Calu3 (cell line): ENCODE data around the gene NEB. TPM values are rescaled to one million over a fixed set of nuclear protein-coding genes. Genes with fewer than 3 reads are reported as not detected.

Experiments used
- BruUV-seq: library from RNA; stranded (reverse); fragments of 400-500 nt; replicated peaks from 2 replicates; lab custom pipeline; 2021; lab: Mats Ljungman, UMichigan
- CTCF ChIA-PET: fragments of 300-600 bp; sonication (Branson Sonifier 250); formaldehyde crosslinking; loops from one replicate; lab custom pipeline; 2022; ENCODE audit warnings: antibody characterized with exemption; lab: Charles Lee
- DNase-seq: peaks from one replicate; pipeline ENCODE4 v3.0.0; 2022
- H3K27ac Mint-ChIP-seq: one replicate; pipeline ENCODE4 v1.8.0; 2022; ENCODE audit warnings: mixed read lengths; ENCODE audit not compliant: unreplicated experiment
- H3K27me3 Mint-ChIP-seq: one replicate; pipeline ENCODE4 v1.8.0; 2022; ENCODE audit warnings: mixed read lengths; ENCODE audit not compliant: unreplicated experiment
- H3K36me3 Mint-ChIP-seq: one replicate; pipeline ENCODE4 v1.8.0; 2022; ENCODE audit warnings: mild to moderate bottlenecking, moderate library complexity, mixed read lengths; ENCODE audit not compliant: insufficient read depth, unreplicated experiment
- H3K4me1 Mint-ChIP-seq: one replicate; pipeline ENCODE4 v1.8.0; 2022; ENCODE audit warnings: mild to moderate bottlenecking, low read depth, mixed read lengths; ENCODE audit not compliant: unreplicated experiment
- H3K4me3 Mint-ChIP-seq: one replicate; pipeline ENCODE4 v1.8.0; 2022; ENCODE audit warnings: mild to moderate bottlenecking, low read depth, moderate library complexity, mixed read lengths; ENCODE audit not compliant: unreplicated experiment
- H3K9me3 Mint-ChIP-seq: one replicate; pipeline ENCODE4 v1.8.0; 2022; ENCODE audit warnings: low read depth, mixed read lengths; ENCODE audit not compliant: unreplicated experiment
- CTCF ChIP-seq: fragments of 200-600 bp; IDR thresholded peaks from one replicate; pipeline ENCODE4 v1.8.0; 2022; ENCODE audit warnings: antibody characterized with exemption; ENCODE audit not compliant: unreplicated experiment
- intact Hi-C: fragments of 100-400 bp; cut with micrococcal nuclease; formaldehyde crosslinking; loops from one replicate; pipeline ENCODE4 v1.10.0; 2022; ENCODE audit not compliant: unreplicated experiment
- total RNA-seq: library from RNA; stranded (reverse); gene quantifications from 2 replicates; pipeline ENCODE4 v1.2.3, GENCODE V29; 2022

NEB gene
- total RNA-seq, 1 experiment from 2014 or later = 27.5 TPM

DNA sequence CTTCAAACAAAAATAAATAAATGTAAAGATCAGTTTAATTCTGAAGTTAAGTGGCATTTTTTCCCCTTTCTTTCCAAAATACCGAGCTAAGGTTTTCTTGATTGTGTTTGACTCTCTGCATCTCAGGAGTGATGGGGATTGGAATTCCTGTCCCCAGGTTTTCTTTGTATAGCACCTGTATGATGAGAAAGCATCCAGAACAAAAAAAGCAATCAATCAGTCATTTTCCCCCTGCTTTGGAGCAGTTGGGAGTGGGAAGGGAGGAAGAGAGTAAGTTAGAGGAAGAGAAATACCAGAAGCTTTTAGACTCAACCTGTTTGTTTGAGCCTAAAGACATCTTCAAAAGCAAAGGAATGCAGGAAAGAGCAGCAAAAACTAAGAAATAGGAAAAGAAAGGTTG lies 236.1 kb downstream of the NEB start:
- no peak overlapping the region for H3K27ac Mint-ChIP-seq
- no peak overlapping the region for H3K4me3 Mint-ChIP-seq
- CTCF ChIA-PET = interaction anchor here (0.7 kb wide), 1 partner anchor 387 kb away, joined by 3 read pairs; no protein-coding TSS in a partner anchor
- no TSS peak for BruUV-seq
- H3K9me3 Mint-ChIP-seq = no peaks in the 10 kb centered on the region
- intact Hi-C loops = no loop called here
- no peaks in the 10 kb centered on the region for H3K4me1 Mint-ChIP-seq
- no peak for DNase-seq
- no peak for TF ChIP-seq CTCF
- H3K27me3 Mint-ChIP-seq = no peaks in the 10 kb centered on the region
- H3K36me3 Mint-ChIP-seq = no peaks in the 10 kb centered on the region

GRCh38 chr2:151491496-151491895 lies 242.8 kb downstream of the NEB start:
- no peaks in the 10 kb centered on the region for H3K27me3 Mint-ChIP-seq
- CTCF ChIA-PET = no interaction called here

DNA sequence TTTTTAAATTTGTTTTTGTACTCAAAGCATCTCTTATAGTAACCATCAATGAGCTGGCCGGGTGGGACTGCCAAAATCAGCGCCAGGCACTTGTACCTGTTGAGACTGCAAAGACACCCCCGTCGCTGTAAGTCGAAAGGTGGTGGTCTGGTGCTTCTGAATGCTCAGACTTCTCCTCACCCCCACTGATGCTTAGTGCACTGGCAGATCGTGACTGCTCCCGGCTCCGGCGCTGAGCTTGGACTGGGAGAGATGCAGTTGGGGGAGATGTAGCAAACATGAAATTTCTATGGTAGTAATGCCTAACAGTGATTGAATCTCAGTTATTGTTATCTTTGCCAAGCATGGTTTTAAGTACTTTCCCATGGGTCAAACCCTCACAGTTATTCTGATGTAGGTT lies 244.0 kb downstream of the NEB start:
- DNase-seq = no peak
- intact Hi-C loops = no loop called here
- Mint-ChIP-seq H3K27ac (no peak overlapping the region), H3K27me3 (no peaks in the 10 kb centered on the region), H3K9me3 (no peaks in the 10 kb centered on the region), H3K4me3 (no peak overlapping the region), H3K4me1 (no peaks in the 10 kb centered on the region), H3K36me3 (peaks cover 10% of the 10 kb centered on the region)
- CTCF ChIA-PET = no interaction called here
- TF ChIP-seq CTCF = no peak
- no TSS peak for BruUV-seq

More at GRCh38 chr2:151491496-151491895, 242.8 kb downstream of the NEB start:
- H3K9me3 Mint-ChIP-seq = no peaks in the 10 kb centered on the region
- no peaks in the 10 kb centered on the region for H3K4me1 Mint-ChIP-seq
- H3K27ac Mint-ChIP-seq = no peak overlapping the region
- intact Hi-C loops = no loop called here
- no peak for DNase-seq
- no TSS peak for BruUV-seq
- peaks cover 3% of the 10 kb centered on the region for H3K36me3 Mint-ChIP-seq
- H3K4me3 Mint-ChIP-seq = no peak overlapping the region
- TF ChIP-seq CTCF = no peak

DNA sequence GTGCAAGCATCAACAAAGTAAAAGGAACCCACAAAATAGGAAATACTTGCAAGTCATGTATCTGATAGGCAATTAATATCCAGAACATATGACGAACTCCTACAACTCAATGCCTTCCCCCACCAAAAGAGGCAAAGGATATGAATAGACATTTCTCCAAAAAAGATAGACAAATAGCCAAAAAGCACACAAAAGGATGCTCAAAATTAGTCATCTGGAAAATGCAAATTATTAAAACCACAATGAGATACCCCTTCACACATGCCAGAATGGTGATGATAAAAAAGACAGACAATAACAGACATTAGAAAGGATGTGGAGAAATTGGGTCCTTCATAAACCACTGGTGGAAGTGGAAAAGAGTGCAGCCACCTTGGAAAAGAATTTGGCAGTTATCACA lies 248.2 kb downstream of the NEB start:
- no peak for DNase-seq
- intact Hi-C loops = no loop called here
- no peak for TF ChIP-seq CTCF
- Mint-ChIP-seq H3K9me3 (no peaks in the 10 kb centered on the region), H3K27me3 (no peaks in the 10 kb centered on the region), H3K4me1 (no peaks in the 10 kb centered on the region), H3K4me3 (no peak overlapping the region), H3K36me3 (peaks cover 19% of the 10 kb centered on the region), H3K27ac (no peak overlapping the region)
- no TSS peak for BruUV-seq
- CTCF ChIA-PET = no interaction called here
